CD14-positive monocyte (primary cell): Measurements from ENCODE around the gene LZTR1. TPM values are rescaled to one million over a fixed set of nuclear protein-coding genes. Genes with fewer than 3 reads are reported as not detected.

ENCODE experiments used
- DNase-seq, 3 donors: peaks; one replicate each; pipeline ENCODE4 v3.0.0-alpha.2; 2011 to 2022
- H2AFZ ChIP-seq: 2 replicates; pipeline ENCODE4 v1.6.0; 2012; ENCODE audit warnings: mild to moderate bottlenecking, low read depth, low read length, inconsistent platforms; ENCODE audit not compliant: insufficient read depth, poor library complexity, severe bottlenecking
- H3K27ac ChIP-seq, 2 donors: 1 replicate in 1 of 2; 2 replicates in 1 of 2; pipeline ENCODE4 v1.5.1; 2012 to 2013; ENCODE audit warnings: low read length in 2 of 2, control low read depth in 1 of 2, inconsistent platforms in 1 of 2, low read depth in 1 of 2, mild to moderate bottlenecking in 1 of 2
- H3K27me3 ChIP-seq, 2 donors: one replicate each; pipeline versions ENCODE4 v1.6.0 to v1.6.1; 2011 to 2013; ENCODE audit warnings: low read length in 2 of 2; ENCODE audit not compliant: control insufficient read depth in 2 of 2, insufficient read depth in 2 of 2
- H3K36me3 ChIP-seq, 2 donors: replicated peaks in 1 of 2; 1 replicate in 1 of 2; 2 replicates in 1 of 2; pipeline versions ENCODE4 v1.5.1 to v1.6.1; 2012 to 2013; ENCODE audit warnings: low read length in 2 of 2, control low read depth in 1 of 2, inconsistent platforms in 1 of 2, mild to moderate bottlenecking in 1 of 2; ENCODE audit not compliant: insufficient read depth in 2 of 2, control insufficient read depth in 1 of 2
- H3K4me1 ChIP-seq, 2 donors: 1 replicate in 1 of 2; 2 replicates in 1 of 2; pipeline versions ENCODE4 v1.5.1 to v1.6.1; 2012 to 2013; ENCODE audit warnings: low read length in 2 of 2, control low read depth in 1 of 2, inconsistent platforms in 1 of 2, mild to moderate bottlenecking in 1 of 2, moderate library complexity in 1 of 2; ENCODE audit not compliant: insufficient read depth in 2 of 2, control insufficient read depth in 1 of 2
- H3K4me2 ChIP-seq: replicated peaks from 2 replicates; pipeline ENCODE3; 2012; ENCODE audit warnings: low read length, moderate library complexity, mild to moderate bottlenecking; ENCODE audit not compliant: poor library complexity, severe bottlenecking; ENCODE audit errors: extremely low read depth
- H3K4me3 ChIP-seq, 3 experiments: fragments of 200-600 bp in 1 of 3; sonication (generic) in 1 of 3; replicated peaks in 1 of 3; 1 replicate in 2 of 3; 2 replicates in 1 of 3; pipeline ENCODE4 v1.5.1; 2011 to 2013; ENCODE audit warnings: low read length in 3 of 3, mild to moderate bottlenecking in 3 of 3, control low read depth in 2 of 3, low read depth in 2 of 3, inconsistent platforms in 1 of 3, moderate library complexity in 1 of 3
- H3K79me2 ChIP-seq: 2 replicates; pipeline ENCODE4 v1.6.0; 2012; ENCODE audit warnings: mild to moderate bottlenecking, control low read depth, inconsistent platforms, low read length, moderate library complexity; ENCODE audit not compliant: insufficient read depth
- H3K9ac ChIP-seq: 2 replicates; pipeline ENCODE4 v1.6.0; 2017; ENCODE audit warnings: low read length, mild to moderate bottlenecking; ENCODE audit not compliant: insufficient read depth, poor library complexity, severe bottlenecking
- H3K9me3 ChIP-seq, 2 donors: replicated peaks in 1 of 2; 1 replicate in 1 of 2; 2 replicates in 1 of 2; pipeline versions ENCODE4 v1.5.1 to v1.6.1; 2012 to 2013; ENCODE audit warnings: low read length in 2 of 2, control low read depth in 1 of 2; ENCODE audit not compliant: control insufficient read depth in 1 of 2, insufficient read depth in 1 of 2
- H4K20me1 ChIP-seq: 2 replicates; pipeline ENCODE4 v1.6.0; 2012; ENCODE audit warnings: mild to moderate bottlenecking, low read length, control low read depth, moderate library complexity; ENCODE audit not compliant: insufficient read depth
- H3K27ac Mint-ChIP-seq, 7 donors: one replicate each; pipeline ENCODE4 v1.8.0; 2020; ENCODE audit warnings: mild to moderate bottlenecking in 7 of 7, mixed read lengths in 7 of 7, moderate library complexity in 6 of 7, inconsistent platforms in 2 of 7
- H3K27me3 Mint-ChIP-seq, 3 donors: one replicate each; pipeline ENCODE4 v1.8.0; 2021 to 2022; ENCODE audit warnings: low read depth in 3 of 3, mild to moderate bottlenecking in 3 of 3, mixed read lengths in 3 of 3, moderate library complexity in 3 of 3, inconsistent platforms in 1 of 3
- H3K36me3 Mint-ChIP-seq, 2 donors: one replicate each; pipeline ENCODE4 v1.8.0; 2020; ENCODE audit warnings: mixed read lengths in 2 of 2, inconsistent platforms in 1 of 2, mild to moderate bottlenecking in 1 of 2
- H3K4me1 Mint-ChIP-seq: one replicate; pipeline ENCODE4 v1.8.0; 2020; ENCODE audit warnings: mild to moderate bottlenecking, mixed read lengths
- H3K4me3 Mint-ChIP-seq, 2 donors: one replicate each; pipeline ENCODE4 v1.8.0; 2020; ENCODE audit warnings: mild to moderate bottlenecking in 2 of 2, mixed read lengths in 2 of 2, moderate library complexity in 1 of 2
- H3K9me3 Mint-ChIP-seq, 7 donors: one replicate each; pipeline ENCODE4 v1.8.0; 2020 to 2022; ENCODE audit warnings: mixed read lengths in 7 of 7, mild to moderate bottlenecking in 6 of 7, moderate library complexity in 6 of 7, inconsistent platforms in 2 of 7
- WGBS: methylation state at CpG from one replicate; pipeline ENCODE4 v1.1.5; 2013; ENCODE audit warnings: missing lambda C conversion rate; ENCODE audit not compliant: insufficient coverage; 5-methylcytosine and 5-hydroxymethylcytosine counted together
- intact Hi-C, 2 donors: fragments of 100-400 bp; cut with micrococcal nuclease; formaldehyde crosslinking; loops; one replicate each; pipeline versions ENCODE4 v1.15.0 to v1.15.1; 2023
- polyA plus RNA-seq, 3 donors: library from polyadenylated mRNA; depleted of rRNA in 1 of 3; unstranded in 2 of 3; stranded (reverse) in 1 of 3; fragments of 300-500 nt in 2 of 3; fragments of >200 nt in 1 of 3; fragmentation: Illumina TruSeq in 2 of 3; gene quantifications; 1 replicate in 2 of 3; 2 replicates in 1 of 3; pipeline ENCODE4 v1.2.3, GENCODE V29; 2012 to 2021
- TF ChIP-seq, protein P1 (sequence below): fragments of 200-600 bp; IDR thresholded peaks from one replicate; pipeline ENCODE4 v1.8.0; 2022; ENCODE audit warnings: antibody characterized with exemption, mild to moderate bottlenecking

LZTR1 gene
- polyA plus RNA-seq, 3 donors, result 7.1 to 63.3 (median 11.5) TPM

DNA sequence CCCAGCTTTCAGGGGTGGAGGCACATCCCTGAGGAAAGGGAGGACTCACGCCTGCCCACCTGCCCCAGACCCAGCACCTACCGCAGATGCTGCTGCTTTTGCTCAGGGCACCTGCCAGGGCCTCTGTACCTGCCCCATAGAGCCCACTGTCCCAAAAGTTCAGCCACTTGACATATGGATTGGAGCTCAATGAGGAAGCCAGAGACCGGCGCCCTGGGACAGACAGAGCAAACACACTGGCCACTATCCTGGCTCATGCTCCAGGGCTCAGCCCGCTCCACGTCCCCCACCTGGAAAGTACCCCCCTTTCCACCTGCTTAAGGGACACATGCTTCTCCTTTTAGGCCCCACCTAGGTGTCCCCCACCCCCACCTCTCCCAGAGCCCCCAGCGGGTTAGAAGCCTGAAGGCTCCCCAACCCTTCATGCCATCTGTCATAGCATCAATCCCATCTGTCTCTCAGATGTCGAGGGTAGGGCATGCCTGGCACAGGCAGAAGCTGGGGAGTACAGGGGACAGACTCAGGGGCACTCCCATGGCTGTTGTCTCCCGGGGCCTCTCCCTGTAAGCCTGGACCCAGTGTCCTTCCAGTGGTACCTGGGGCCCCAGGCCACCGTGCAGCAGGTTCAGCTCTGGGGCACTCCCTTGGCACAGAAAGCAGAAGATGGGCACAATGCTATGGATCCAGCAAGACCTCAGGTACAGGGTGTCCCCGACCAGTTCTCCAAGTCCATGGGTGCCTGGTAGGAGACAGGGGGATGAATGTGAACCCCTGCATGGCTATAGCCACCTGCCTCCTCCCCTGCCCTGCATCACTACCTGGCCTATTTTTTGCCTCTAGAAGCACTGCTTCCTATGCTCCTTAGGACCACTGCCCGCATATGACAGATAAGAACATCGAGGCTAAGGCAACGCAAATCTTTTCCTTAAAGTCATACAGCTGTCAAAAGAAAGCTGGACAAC is 30.6 kb downstream of the LZTR1 start:
- Histone ChIP-seq H3K9ac (no peak overlapping the region), H3K4me3 (no peak overlapping the region), H3K27ac (no peak overlapping the region), H4K20me1 (no peaks in the 10 kb centered on the region), H3K4me2 (no peak overlapping the region), H3K27me3 (peaks cover 0 to 14% of the 10 kb centered on the region in 2 donors), H3K9me3 (no peaks in the 10 kb centered on the region), H3K4me1 (peaks cover 15 to 19% of the 10 kb centered on the region in 2 donors), H3K79me2 (no peaks in the 10 kb centered on the region), H3K36me3 (no peaks in the 10 kb centered on the region), H2AFZ (no peak overlapping the region)
- Mint-ChIP-seq H3K4me1 (peaks cover 13% of the 10 kb centered on the region), H3K36me3 (no peaks in the 10 kb centered on the region), H3K27ac (peak overlapping the region in 3 of 7 donors; percentile 40 to 63 (median 41)), H3K9me3 (peaks cover 0 to 3% (median 0%) of the 10 kb centered on the region in 7 donors), H3K4me3 (peak overlapping the region in 1 of 2 donors; percentile 39), H3K27me3 (peaks cover 9 to 39% (median 13%) of the 10 kb centered on the region in 3 donors)
- 95% methylated on average over 12 of the region's 14 CpGs for WGBS
- no peak for DNase-seq
- TF ChIP-seq, protein P1, sequence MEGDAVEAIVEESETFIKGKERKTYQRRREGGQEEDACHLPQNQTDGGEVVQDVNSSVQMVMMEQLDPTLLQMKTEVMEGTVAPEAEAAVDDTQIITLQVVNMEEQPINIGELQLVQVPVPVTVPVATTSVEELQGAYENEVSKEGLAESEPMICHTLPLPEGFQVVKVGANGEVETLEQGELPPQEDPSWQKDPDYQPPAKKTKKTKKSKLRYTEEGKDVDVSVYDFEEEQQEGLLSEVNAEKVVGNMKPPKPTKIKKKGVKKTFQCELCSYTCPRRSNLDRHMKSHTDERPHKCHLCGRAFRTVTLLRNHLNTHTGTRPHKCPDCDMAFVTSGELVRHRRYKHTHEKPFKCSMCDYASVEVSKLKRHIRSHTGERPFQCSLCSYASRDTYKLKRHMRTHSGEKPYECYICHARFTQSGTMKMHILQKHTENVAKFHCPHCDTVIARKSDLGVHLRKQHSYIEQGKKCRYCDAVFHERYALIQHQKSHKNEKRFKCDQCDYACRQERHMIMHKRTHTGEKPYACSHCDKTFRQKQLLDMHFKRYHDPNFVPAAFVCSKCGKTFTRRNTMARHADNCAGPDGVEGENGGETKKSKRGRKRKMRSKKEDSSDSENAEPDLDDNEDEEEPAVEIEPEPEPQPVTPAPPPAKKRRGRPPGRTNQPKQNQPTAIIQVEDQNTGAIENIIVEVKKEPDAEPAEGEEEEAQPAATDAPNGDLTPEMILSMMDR, result no peak
- intact Hi-C loops, result loop anchor here in 1 of 2 donors (5.0 to 10.0 kb wide), 2 partner anchors 50 to 128 kb away; no protein-coding TSS in a partner anchor

DNA sequence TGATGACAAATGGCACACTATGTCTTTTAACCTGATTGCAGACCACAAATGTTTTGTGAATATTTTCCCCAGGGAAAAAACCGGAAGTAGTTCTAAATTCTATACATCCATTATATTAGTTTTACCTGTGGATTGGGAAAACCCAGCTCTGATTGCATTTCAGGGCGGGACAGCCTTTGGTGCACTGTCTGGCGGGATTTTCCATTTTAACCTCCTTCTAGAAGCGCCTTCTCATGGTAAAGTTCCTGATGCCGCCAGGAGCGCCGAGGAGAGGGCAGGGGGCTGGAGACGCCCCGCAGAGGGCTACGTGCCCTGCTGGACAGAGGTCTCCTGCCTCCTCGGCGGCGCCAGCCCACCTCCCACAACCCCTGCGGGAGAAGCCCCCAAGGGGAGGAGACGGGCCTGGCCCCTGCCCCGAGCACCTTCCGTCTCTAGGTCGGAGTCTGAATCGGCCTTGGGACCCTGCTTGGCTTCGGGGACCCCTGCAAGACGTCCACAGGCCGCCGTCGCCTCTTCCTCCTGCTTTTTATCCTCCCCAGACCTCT is 31.6 kb downstream of the LZTR1 start:
- Histone ChIP-seq H3K4me2 (peak overlapping the region; percentile 80), H3K36me3 (no peaks in the 10 kb centered on the region), H3K27me3 (peaks cover 0 to 14% of the 10 kb centered on the region in 2 donors), H3K79me2 (no peaks in the 10 kb centered on the region), H3K9ac (peak overlapping the region; percentile 30), H3K4me3 (peak overlapping the region; percentile 7 to 73 (median 27)), H2AFZ (peak overlapping the region; percentile 81), H3K9me3 (no peaks in the 10 kb centered on the region), H3K4me1 (peaks cover 15 to 19% of the 10 kb centered on the region in 2 donors), H4K20me1 (no peaks in the 10 kb centered on the region), H3K27ac (no peak overlapping the region)
- Mint-ChIP-seq H3K27ac (peak overlapping the region in 6 of 7 donors; percentile 21 to 92 (median 75)), H3K27me3 (peaks cover 9 to 39% (median 13%) of the 10 kb centered on the region in 3 donors), H3K4me3 (peak overlapping the region; percentile 78 to 92), H3K36me3 (no peaks in the 10 kb centered on the region), H3K9me3 (peaks cover 0 to 3% (median 0%) of the 10 kb centered on the region in 7 donors), H3K4me1 (peaks cover 13% of the 10 kb centered on the region)
- 13% methylated on average over 23 of the region's 24 CpGs for WGBS
- intact Hi-C loops, result loop anchor here in 1 of 2 donors (5.0 to 10.0 kb wide), 2 partner anchors 51 to 129 kb away; no protein-coding TSS in a partner anchor
- DNase-seq, result no peak
- TF ChIP-seq, protein P1, result no peak
